ENCODE data around the gene TCF19.

TCF19 gene

GRCh38 chr6:31158140-31158862 lies at the start of gene TCF19:
Gene TCF19 (plus strand): TSS chr6:31158589. CDS start chr6:31159470, 881 bp downstream.
- in situ Hi-C loops (cut with MboI; ENCODE audit: low sequenced_read_pairs) = no loop called here

- in situ Hi-C loops (cut with MboI; ENCODE audit: low sequenced_read_pairs) = no loop called here
These were observed 47.4 kb upstream of the TCF19 start for GRCh38 chr6:31110825-31111582.

- in situ Hi-C loops (cut with MboI; ENCODE audit: low sequenced_read_pairs) = no loop called here
These were observed 46.7 kb upstream of the TCF19 start for GRCh38 chr6:31111712-31112111.

GRCh38 chr6:31112478-31112877 lies 45.9 kb upstream of the TCF19 start, which contains the start of gene C6orf15:
Gene C6orf15 (minus strand): TSS chr6:31112575. CDS start chr6:31112555, 20 bp downstream.
- in situ Hi-C loops (cut with MboI; ENCODE audit: low sequenced_read_pairs) = no loop called here

GRCh38 chr6:31113861-31114540 lies 44.4 kb upstream of the TCF19 start:
- in situ Hi-C loops (cut with MboI; ENCODE audit: low sequenced_read_pairs) = no loop called here

GRCh38 chr6:31114541-31114878 lies 43.9 kb upstream of the TCF19 start, which contains the start of gene PSORS1C1:
Gene PSORS1C1 (plus strand): TSS chr6:31114800. CDS start chr6:31129633, 14,833 bp downstream.
- in situ Hi-C loops (cut with MboI; ENCODE audit: low sequenced_read_pairs) = no loop called here

GRCh38 chr6:31114970-31115849 lies 43.2 kb upstream of the TCF19 start:
- in situ Hi-C loops (cut with MboI; ENCODE audit: low sequenced_read_pairs) = no loop called here

- in situ Hi-C loops (cut with MboI; ENCODE audit: low sequenced_read_pairs) = no loop called here
These were observed 42.3 kb upstream of the TCF19 start for GRCh38 chr6:31115941-31116560.

- in situ Hi-C loops (cut with MboI; ENCODE audit: low sequenced_read_pairs) = no loop called here
These were observed 41.6 kb upstream of the TCF19 start for GRCh38 chr6:31116661-31117385.

GRCh38 chr6:31118178-31118577 lies 40.2 kb upstream of the TCF19 start:
- in situ Hi-C loops (cut with MboI; ENCODE audit: low sequenced_read_pairs) = no loop called here

GRCh38 chr6:31120151-31120915 lies 38.1 kb upstream of the TCF19 start, which contains the start of gene CDSN:
Gene CDSN (minus strand): TSS chr6:31120446. CDS start chr6:31120419, 27 bp downstream.
- in situ Hi-C loops (cut with MboI; ENCODE audit: low sequenced_read_pairs) = no loop called here

- in situ Hi-C loops (cut with MboI; ENCODE audit: low sequenced_read_pairs) = no loop called here
These were observed 37.1 kb upstream of the TCF19 start for GRCh38 chr6:31121131-31121790.

GRCh38 chr6:31122791-31123706 lies 35.3 kb upstream of the TCF19 start:
- in situ Hi-C loops (cut with MboI; ENCODE audit: low sequenced_read_pairs) = no loop called here

GRCh38 chr6:31125162-31125561 lies 33.2 kb upstream of the TCF19 start:
- in situ Hi-C loops (cut with MboI; ENCODE audit: low sequenced_read_pairs) = no loop called here

- in situ Hi-C loops (cut with MboI; ENCODE audit: low sequenced_read_pairs) = no loop called here
These were observed 32.6 kb upstream of the TCF19 start for GRCh38 chr6:31125586-31126363.
